Suprapubic skin (tissue), 4 donors: ENCODE measurements around the gene PCBP3.

Experiments used
- CTCF ChIP-seq, 2 donors: fragments of 200-600 bp in 1 of 2; fragments of 450-650 bp in 1 of 2; sonication (generic) in 1 of 2; IDR thresholded peaks; one replicate each; pipeline ENCODE4 v1.5.1; 2016 to 2019; ENCODE audit warnings: antibody characterized with exemption in 2 of 2, mild to moderate bottlenecking in 1 of 2, moderate library complexity in 1 of 2
- POLR2A ChIP-seq, 2 donors: fragments of 450-650 bp; IDR thresholded peaks; one replicate each; pipeline ENCODE4 v1.6.1; 2017; ENCODE audit warnings: antibody characterized with exemption in 2 of 2, mild to moderate bottlenecking in 2 of 2, moderate library complexity in 2 of 2
- POLR2AphosphoS5 ChIP-seq, 3 donors: sonication (generic); formaldehyde crosslinking; IDR thresholded peaks; one replicate each; pipeline ENCODE4 v1.6.1; 2017; ENCODE audit warnings: antibody characterized with exemption in 3 of 3

- TF ChIP-seq CTCF (IDR thresholded peaks at IDR 0.05) (no peak), POLR2A (IDR thresholded peaks at IDR 0.05) (no peak), POLR2AphosphoS5 (IDR thresholded peaks at IDR 0.05) (no peak)
Measured at GRCh38 chr21:45825219-45825618, 181.7 kb downstream of the PCBP3 start.
